GM18861 (cell line): Measurements from ENCODE around the gene CDH10.

Source experiments
- ATAC-seq: cut with Tn5 transposase; IDR thresholded peaks from one replicate; pipeline ENCODE4 v1.9.1; 2021; ENCODE audit not compliant: unreplicated experiment

The CDH10 gene

GRCh38 chr5:24491490-24491889, 153.3 kb downstream of the CDH10 start:
- ATAC-seq, result no peak

- no peak for ATAC-seq
Observed at GRCh38 chr5:24487368-24488229, 157.2 kb downstream of the CDH10 start.

- ATAC-seq, result no peak
Observed at GRCh38 chr5:24480952-24481351, 163.8 kb downstream of the CDH10 start.

GRCh38 chr5:24477958-24478357, 166.8 kb downstream of the CDH10 start:
- ATAC-seq, result no peak

GRCh38 chr5:24475101-24475500, 169.7 kb downstream of the CDH10 start:
- no peak for ATAC-seq

GRCh38 chr5:24474685-24475084, 170.1 kb downstream of the CDH10 start:
- ATAC-seq, result no peak

- ATAC-seq, result no peak
Observed at GRCh38 chr5:24472518-24472917, 172.3 kb downstream of the CDH10 start.

- no peak for ATAC-seq
Observed at GRCh38 chr5:24444414-24444813, 200.4 kb downstream of the CDH10 start.

GRCh38 chr5:24439465-24439864, 205.3 kb downstream of the CDH10 start:
- no peak for ATAC-seq
